Panc1 (cell line): ENCODE data around the gene OR4D6. TPM values are rescaled to one million over a fixed set of nuclear protein-coding genes. Genes with fewer than 3 reads are reported as not detected.

Source experiments
- ATAC-seq: fragments of 200-7000 bp; cut with Tn5 transposase; 2 replicates; pipeline ENCODE4 v1.9.1; 2020; ENCODE audit warnings: mild to moderate bottlenecking, moderate library complexity
- BruUV-seq: library from RNA; stranded (reverse); fragments of 400-500 nt; replicated peaks from 2 replicates; lab custom pipeline; 2021; lab: Mats Ljungman, UMichigan
- CTCF ChIA-PET: fragments of 300-600 bp; sonication (Branson Sonifier 250); formaldehyde crosslinking; loops from one replicate; lab custom pipeline; 2022; ENCODE audit warnings: antibody characterized with exemption; lab: Charles Lee
- POLR2A ChIA-PET: fragments of 300-600 bp; sonication (Branson Sonifier 250); formaldehyde crosslinking; loops from one replicate; lab custom pipeline; 2022; ENCODE audit warnings: antibody characterized with exemption; lab: Charles Lee
- DNase-seq: peaks from one replicate; pipeline ENCODE4 v3.0.0-alpha.2; 2010; ENCODE audit warnings: low read depth, low spot score
- H3K27ac ChIP-seq: 2 replicates; pipeline ENCODE4 v1.5.1; 2011; ENCODE audit warnings: mild to moderate bottlenecking, low read length, inconsistent platforms
- H3K27me3 ChIP-seq: fragments of 200-500 bp; sonication (Bioruptor generic); 2 replicates; pipeline ENCODE4 v1.6.0; 2014; ENCODE audit warnings: low read length, inconsistent platforms; ENCODE audit not compliant: control insufficient read depth, insufficient read depth
- H3K36me3 ChIP-seq: fragments of 200-500 bp; sonication (Bioruptor generic); 2 replicates; pipeline ENCODE4 v1.5.1; 2014; ENCODE audit warnings: inconsistent platforms, mild to moderate bottlenecking, low read length, moderate library complexity; ENCODE audit not compliant: control insufficient read depth, insufficient read depth
- H3K4me1 ChIP-seq: 2 replicates; pipeline ENCODE4 v1.5.1; 2011; ENCODE audit warnings: inconsistent platforms, mild to moderate bottlenecking, low read length, moderate library complexity; ENCODE audit not compliant: control insufficient read depth, insufficient read depth
- H3K4me3 ChIP-seq, 2 experiments: 2 replicates each; pipeline ENCODE4 v1.5.1; 2011 to 2012; ENCODE audit warnings: low read depth in 2 of 2, low read length in 2 of 2, mild to moderate bottlenecking in 2 of 2, inconsistent platforms in 1 of 2, moderate library complexity in 1 of 2
- H3K9me3 ChIP-seq: fragments of 200-500 bp; sonication (Bioruptor generic); 2 replicates; pipeline ENCODE4 v1.5.1; 2014; ENCODE audit warnings: low read depth, mild to moderate bottlenecking, inconsistent platforms, low read length, moderate library complexity; ENCODE audit not compliant: control insufficient read depth, insufficient read depth
- CTCF ChIP-seq: fragments of 450-650 bp; IDR thresholded peaks from 2 replicates; pipeline ENCODE4 v1.5.1; 2017; ENCODE audit warnings: mild to moderate bottlenecking
- POLR2AphosphoS5 ChIP-seq: IDR thresholded peaks from 2 replicates; pipeline ENCODE4 v1.6.1; 2012; ENCODE audit warnings: mild to moderate bottlenecking, low read depth, low read length, moderate library complexity
- SIN3A ChIP-seq: IDR thresholded peaks from 2 replicates; pipeline ENCODE4 v1.6.1; 2012; ENCODE audit warnings: low read depth, mild to moderate bottlenecking, low read length, moderate library complexity, borderline replicate concordance; ENCODE audit not compliant: insufficient read depth
- TCF7L2 ChIP-seq: IDR thresholded peaks from 2 replicates; pipeline ENCODE4 v1.6.1; 2011; ENCODE audit warnings: mild to moderate bottlenecking, low read depth, low read length, inconsistent platforms
- in situ Hi-C: cut with HindIII; loops from 2 replicates; pipeline ENCODE4 v1.10.0; 2016; ENCODE audit warnings: low sequenced_read_pairs, low pct_unique_long_range_greater_than_20kb
- intact Hi-C: fragments of 100-400 bp; cut with micrococcal nuclease; formaldehyde crosslinking; loops from one replicate; pipeline ENCODE4 v1.10.0; 2022; ENCODE audit not compliant: unreplicated experiment
- total RNA-seq: library from RNA; stranded (reverse); gene quantifications from one replicate; pipeline ENCODE4 v1.2.1, GENCODE V29; 2021; ENCODE audit not compliant: unreplicated experiment
- TF ChIP-seq, protein P1 (sequence below), 2 experiments: IDR thresholded peaks; 2 replicates each; pipeline ENCODE4 v1.6.1; 2011 to 2012; ENCODE audit warnings: low read depth in 2 of 2, control low read depth in 1 of 2, low read length in 1 of 2, mild to moderate bottlenecking in 1 of 2, moderate library complexity in 1 of 2; ENCODE audit not compliant: insufficient read depth in 1 of 2

The OR4D6 gene
- total RNA-seq, 1 experiment from 2014 or later = not detected

DNA sequence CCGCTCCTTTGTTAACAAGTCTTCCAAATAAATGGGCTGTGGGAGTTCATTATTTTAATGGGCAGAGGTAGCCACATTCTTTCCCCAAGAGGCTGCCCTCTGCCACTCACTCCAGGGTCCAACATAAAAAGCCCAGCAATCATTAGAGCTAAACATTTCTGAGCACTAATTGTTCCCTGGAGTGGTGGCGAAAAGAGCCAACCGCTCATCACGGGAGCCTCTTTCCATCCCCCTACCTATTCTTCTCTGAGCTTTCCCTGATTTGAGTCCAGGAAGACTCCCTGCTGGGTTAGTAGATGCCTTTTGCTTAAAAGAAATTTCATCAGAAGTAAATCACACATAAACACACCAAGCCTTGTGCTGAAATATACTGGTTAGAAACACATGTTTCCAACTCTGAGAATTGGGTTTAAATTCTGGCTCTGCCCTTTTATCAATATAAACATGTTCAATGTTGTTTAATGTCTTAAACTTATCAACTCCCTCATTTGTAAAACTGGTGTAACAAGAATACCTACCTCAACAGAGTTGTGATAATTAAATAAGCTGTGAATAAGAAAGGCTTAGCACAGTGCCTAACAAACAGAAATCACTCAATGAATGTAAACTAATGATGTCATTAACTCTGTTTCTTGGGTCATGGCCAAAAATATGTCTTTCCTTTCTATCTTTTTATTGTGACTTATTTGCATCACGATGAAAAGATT, 30.2 kb upstream of the OR4D6 start, which contains the start of gene OR5A2:
Gene OR5A2, minus strand, starts transcription at position 53 of the 707 bp plus-strand sequence. CDS start 3,460 bp downstream, outside the sequence.
- in situ Hi-C loops = no loop called here
- TF ChIP-seq TCF7L2 (no peak), CTCF (no peak), SIN3A (no peak), POLR2AphosphoS5 (no peak)
- TF ChIP-seq, protein P1, sequence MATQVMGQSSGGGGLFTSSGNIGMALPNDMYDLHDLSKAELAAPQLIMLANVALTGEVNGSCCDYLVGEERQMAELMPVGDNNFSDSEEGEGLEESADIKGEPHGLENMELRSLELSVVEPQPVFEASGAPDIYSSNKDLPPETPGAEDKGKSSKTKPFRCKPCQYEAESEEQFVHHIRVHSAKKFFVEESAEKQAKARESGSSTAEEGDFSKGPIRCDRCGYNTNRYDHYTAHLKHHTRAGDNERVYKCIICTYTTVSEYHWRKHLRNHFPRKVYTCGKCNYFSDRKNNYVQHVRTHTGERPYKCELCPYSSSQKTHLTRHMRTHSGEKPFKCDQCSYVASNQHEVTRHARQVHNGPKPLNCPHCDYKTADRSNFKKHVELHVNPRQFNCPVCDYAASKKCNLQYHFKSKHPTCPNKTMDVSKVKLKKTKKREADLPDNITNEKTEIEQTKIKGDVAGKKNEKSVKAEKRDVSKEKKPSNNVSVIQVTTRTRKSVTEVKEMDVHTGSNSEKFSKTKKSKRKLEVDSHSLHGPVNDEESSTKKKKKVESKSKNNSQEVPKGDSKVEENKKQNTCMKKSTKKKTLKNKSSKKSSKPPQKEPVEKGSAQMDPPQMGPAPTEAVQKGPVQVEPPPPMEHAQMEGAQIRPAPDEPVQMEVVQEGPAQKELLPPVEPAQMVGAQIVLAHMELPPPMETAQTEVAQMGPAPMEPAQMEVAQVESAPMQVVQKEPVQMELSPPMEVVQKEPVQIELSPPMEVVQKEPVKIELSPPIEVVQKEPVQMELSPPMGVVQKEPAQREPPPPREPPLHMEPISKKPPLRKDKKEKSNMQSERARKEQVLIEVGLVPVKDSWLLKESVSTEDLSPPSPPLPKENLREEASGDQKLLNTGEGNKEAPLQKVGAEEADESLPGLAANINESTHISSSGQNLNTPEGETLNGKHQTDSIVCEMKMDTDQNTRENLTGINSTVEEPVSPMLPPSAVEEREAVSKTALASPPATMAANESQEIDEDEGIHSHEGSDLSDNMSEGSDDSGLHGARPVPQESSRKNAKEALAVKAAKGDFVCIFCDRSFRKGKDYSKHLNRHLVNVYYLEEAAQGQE (IDR thresholded peaks at IDR 0.05; ENCODE audit: insufficient read depth in 1 of 2, low read depth in 2 of 2, low read length in 1 of 2) = no peak
- intact Hi-C loops = loop anchor here (10.0 kb wide), 1 partner anchor 162 kb away; no protein-coding TSS in a partner anchor
- Histone ChIP-seq H3K27ac (no peak within 1 kb of the TSS), H3K4me1 (no peaks in the 10 kb centered on the region), H3K27me3 (0 out of 2 replicates have a peak, but pooled peaks cover 3% of the 10 kb centered on the region), H3K36me3 (no peaks in the 10 kb centered on the region), H3K4me3 (no peak within 1 kb of the TSS), H3K9me3 (no peaks in the 10 kb centered on the region)
- ChIA-PET CTCF (no interaction called here), POLR2A (no interaction called here)
- BruUV-seq = no TSS peak
- DNase-seq (no peak), ATAC-seq (no peak)

DNA sequence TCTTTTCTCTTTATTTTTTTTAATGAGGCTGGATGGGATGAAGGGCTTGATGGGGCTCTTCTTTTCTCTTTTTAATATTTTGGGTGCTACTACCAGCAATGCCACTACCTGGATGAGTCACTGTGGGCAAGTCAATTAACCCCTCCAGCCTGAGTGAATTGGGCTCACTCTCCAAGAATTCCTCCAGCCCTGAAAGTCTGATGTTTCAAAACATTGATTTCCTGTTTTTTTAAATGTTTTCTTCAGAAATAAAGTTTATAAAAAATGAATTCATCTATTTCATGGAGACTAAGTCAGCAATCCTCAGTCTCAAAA, 29.7 kb upstream of the OR4D6 start:
- TF ChIP-seq, protein P1 (IDR thresholded peaks at IDR 0.05; ENCODE audit: insufficient read depth in 1 of 2, low read depth in 2 of 2, low read length in 1 of 2) = no peak
- no peak for TF ChIP-seq SIN3A
- no peak for TF ChIP-seq POLR2AphosphoS5
- TF ChIP-seq CTCF = no peak
- TF ChIP-seq TCF7L2 = no peak
- no peak for ATAC-seq
- no TSS peak for BruUV-seq
- Histone ChIP-seq H3K4me3 (no peak overlapping the region), H3K27ac (no peak overlapping the region), H3K36me3 (no peaks in the 10 kb centered on the region), H3K27me3 (peaks cover 6% of the 10 kb centered on the region; the same call in 1 of the 2 replicates), H3K4me1 (no peaks in the 10 kb centered on the region), H3K9me3 (no peaks in the 10 kb centered on the region)
- intact Hi-C loops (loop anchor here (10.0 kb wide), 1 partner anchor 162 kb away; no protein-coding TSS in a partner anchor), in situ Hi-C loops (no loop called here)
- POLR2A ChIA-PET = no interaction called here
- no peak for DNase-seq
- CTCF ChIA-PET = no interaction called here
